Measurements from ENCODE around the gene CWF19L1.
A peak's percentile ranks its signal among the peaks of the same experiment; 100 is the strongest.
"Not testable (repeated sequence)": the region's sequence is repeated elsewhere in the genome, so short reads cannot be mapped to it uniquely, and the experiment has no call there.

The CWF19L1 gene

GRCh38 chr10:100267239-100268104 lies at the start of gene CWF19L1:
Gene CWF19L1 (minus strand): TSS chr10:100267638. CDS start chr10:100267593, 45 bp downstream.
- FAIRE-seq, result peak; percentile 71

- no peak for FAIRE-seq
These were observed 48.2 kb upstream of the CWF19L1 start for GRCh38 chr10:100315615-100316014.

- FAIRE-seq, result no peak
These were observed 43.9 kb upstream of the CWF19L1 start for GRCh38 chr10:100311298-100311697.

GRCh38 chr10:100307684-100308083 lies 40.2 kb upstream of the CWF19L1 start:
- FAIRE-seq, result no peak

- FAIRE-seq, result no peak
These were observed 39.4 kb upstream of the CWF19L1 start for GRCh38 chr10:100306861-100307260.

GRCh38 chr10:100304414-100304813 lies 37.0 kb upstream of the CWF19L1 start:
- FAIRE-seq, result no peak

- no peak for FAIRE-seq
These were observed 36.4 kb upstream of the CWF19L1 start for GRCh38 chr10:100303724-100304319.

- FAIRE-seq, result not testable (repeated sequence)
These were observed 33.7 kb upstream of the CWF19L1 start for GRCh38 chr10:100301123-100301522.

- FAIRE-seq, result no peak
These were observed 29.8 kb upstream of the CWF19L1 start for GRCh38 chr10:100297242-100297641.

- no peak for FAIRE-seq
These were observed 25.6 kb upstream of the CWF19L1 start for GRCh38 chr10:100293066-100293465.

GRCh38 chr10:100292300-100292699 lies 24.9 kb upstream of the CWF19L1 start:
- FAIRE-seq, result not testable (repeated sequence)

GRCh38 chr10:100291356-100291755 lies 23.9 kb upstream of the CWF19L1 start:
- FAIRE-seq, result no peak

- no peak for FAIRE-seq
These were observed 22.2 kb upstream of the CWF19L1 start for GRCh38 chr10:100289641-100290040.

- no peak for FAIRE-seq
These were observed 20.8 kb upstream of the CWF19L1 start for GRCh38 chr10:100288196-100288595.

- FAIRE-seq, result no peak
These were observed 20.3 kb upstream of the CWF19L1 start for GRCh38 chr10:100287756-100288155.

GRCh38 chr10:100286051-100287033 lies 18.9 kb upstream of the CWF19L1 start, which contains the start of gene BLOC1S2:
Gene BLOC1S2 (minus strand): TSS chr10:100286680. CDS start chr10:100286659, 21 bp downstream.
- no peak for FAIRE-seq

GRCh38 chr10:100285326-100285725 lies 17.9 kb upstream of the CWF19L1 start:
- not testable (repeated sequence) for FAIRE-seq

GRCh38 chr10:100282907-100283306 lies 15.5 kb upstream of the CWF19L1 start:
- FAIRE-seq, result no peak

GRCh38 chr10:100276971-100277370 lies 9.5 kb upstream of the CWF19L1 start:
- not testable (repeated sequence) for FAIRE-seq

GRCh38 chr10:100265821-100266485 lies 1.5 kb downstream of the CWF19L1 start:
- no peak for FAIRE-seq

GRCh38 chr10:100254191-100254590 lies 13.2 kb downstream of the CWF19L1 start:
- no peak for FAIRE-seq

- no peak for FAIRE-seq
These were observed 14.4 kb downstream of the CWF19L1 start for GRCh38 chr10:100253041-100253440.
